Endodermal cell (in vitro differentiated cells): ENCODE data around the gene GGTLC2. TPM values are rescaled to one million over a fixed set of nuclear protein-coding genes. Genes with fewer than 3 reads are reported as not detected.

Experiments
- DNase-seq: peaks from one replicate; pipeline ENCODE4 v3.0.0-alpha.2; 2017
- H3K27ac ChIP-seq: 2 replicates; pipeline ENCODE4 v1.5.1; 2013; ENCODE audit warnings: mild to moderate bottlenecking, low read depth, low read length, moderate library complexity
- H3K27me3 ChIP-seq: 2 replicates; pipeline ENCODE4 v1.6.1; 2013; ENCODE audit warnings: mild to moderate bottlenecking, low read length, moderate library complexity; ENCODE audit not compliant: insufficient read depth, control insufficient read depth, poor library complexity, severe bottlenecking
- H3K36me3 ChIP-seq: 2 replicates; pipeline ENCODE4 v1.7.0; 2013; ENCODE audit warnings: mild to moderate bottlenecking, low read length, moderate library complexity; ENCODE audit not compliant: control insufficient read depth, insufficient read depth
- H3K4me1 ChIP-seq: one replicate; pipeline ENCODE4 v1.7.0; 2013; ENCODE audit warnings: low read length; ENCODE audit not compliant: control insufficient read depth, insufficient read depth
- H3K4me3 ChIP-seq: 2 replicates; pipeline ENCODE4 v1.5.1; 2013; ENCODE audit warnings: mild to moderate bottlenecking, low read length, moderate library complexity
- H3K9ac ChIP-seq: 2 replicates; pipeline ENCODE4 v1.6.1; 2013; ENCODE audit warnings: mild to moderate bottlenecking, low read length, moderate library complexity; ENCODE audit not compliant: poor library complexity, severe bottlenecking; ENCODE audit errors: extremely low read depth
- H3K9me3 ChIP-seq: 2 replicates; pipeline ENCODE4 v1.6.1; 2013; ENCODE audit warnings: mild to moderate bottlenecking, low read length, moderate library complexity; ENCODE audit not compliant: control insufficient read depth
- H3K27ac Mint-ChIP-seq: 2 replicates; pipeline ENCODE4 v1.8.0; 2020; ENCODE audit warnings: mixed read lengths
- H3K27me3 Mint-ChIP-seq: 2 replicates; pipeline ENCODE4 v1.8.0; 2021; ENCODE audit warnings: mild to moderate bottlenecking, mixed read lengths; ENCODE audit not compliant: insufficient read depth
- H3K36me3 Mint-ChIP-seq: 2 replicates; pipeline ENCODE4 v1.8.0; 2020; ENCODE audit warnings: low read depth, mixed read lengths
- H3K4me1 Mint-ChIP-seq: 2 replicates; pipeline ENCODE4 v1.8.0; 2020; ENCODE audit warnings: mixed read lengths
- H3K4me3 Mint-ChIP-seq: 2 replicates; pipeline ENCODE4 v1.8.0; 2020; ENCODE audit warnings: mild to moderate bottlenecking, moderate library complexity, mixed read lengths
- H3K9me3 Mint-ChIP-seq: 2 replicates; pipeline ENCODE4 v1.8.0; 2020; ENCODE audit warnings: mild to moderate bottlenecking, mixed read lengths
- CTCF ChIP-seq: fragments of 200-600 bp; sonication (generic); conservative IDR thresholded peaks from 2 replicates; pipeline ENCODE4 v1.5.0; 2021; ENCODE audit warnings: antibody characterized with exemption, mild to moderate bottlenecking
- WGBS, 2 experiments: methylation state at CpG; one replicate each; pipeline versions ENCODE4 v1.1.5 to v1.1.7; 2013; ENCODE audit warnings: missing lambda C conversion rate in 2 of 2, mixed read lengths in 1 of 2; ENCODE audit not compliant: insufficient coverage in 1 of 2, insufficient read length in 1 of 2; 5-methylcytosine and 5-hydroxymethylcytosine counted together
- total RNA-seq, 2 donors: library from RNA; stranded (reverse); fragmentation: NEBNext Ultra II Directional in 1 of 2; extraction: Animal tissue kit (Norgen Biotek cat#: 25700) in 1 of 2; gene quantifications; 2 replicates in 1 of 2; 3 replicates in 1 of 2; pipeline ENCODE4 v1.2.1, GENCODE V29; 2021

Gene GGTLC2
- total RNA-seq, 2 donors from 2014 or later = not detected

GRCh38 chr22:22599248-22599647, 45.2 kb upstream of the GGTLC2 start:
- Mint-ChIP-seq H3K4me3 (no peak overlapping the region), H3K27me3 (peaks cover 77% of the 10 kb centered on the region), H3K36me3 (no peaks in the 10 kb centered on the region), H3K27ac (no peak overlapping the region), H3K4me1 (no peaks in the 10 kb centered on the region), H3K9me3 (no peaks in the 10 kb centered on the region)
- no peak overlapping the region for H3K4me3 ChIP-seq
- no peaks in the 10 kb centered on the region for H3K27me3 ChIP-seq
- no peak for TF ChIP-seq CTCF
- DNase-seq = no peak
- no peaks in the 10 kb centered on the region for H3K4me1 ChIP-seq
- no peaks in the 10 kb centered on the region for H3K9me3 ChIP-seq
- H3K36me3 ChIP-seq = no peaks in the 10 kb centered on the region
- no peak overlapping the region for H3K27ac ChIP-seq
- no peak overlapping the region for H3K9ac ChIP-seq
- 79 to 100% methylated on average over 1 to 3 of the region's 3 CpGs for WGBS, 2 experiments

GRCh38 chr22:22600531-22601261, 43.7 kb upstream of the GGTLC2 start:
- no peaks in the 10 kb centered on the region for H3K36me3 Mint-ChIP-seq
- H3K27ac Mint-ChIP-seq = no peak overlapping the region
- WGBS, 2 experiments = 89 to 94% methylated on average over 6 of the region's 6 CpGs
- Histone ChIP-seq H3K9ac (no peak overlapping the region), H3K4me3 (no peak overlapping the region), H3K4me1 (no peaks in the 10 kb centered on the region), H3K36me3 (no peaks in the 10 kb centered on the region), H3K27me3 (no peaks in the 10 kb centered on the region), H3K27ac (no peak overlapping the region), H3K9me3 (no peaks in the 10 kb centered on the region)
- H3K4me3 Mint-ChIP-seq = no peak overlapping the region
- H3K4me1 Mint-ChIP-seq = no peaks in the 10 kb centered on the region
- no peak for DNase-seq
- no peak for TF ChIP-seq CTCF
- no peaks in the 10 kb centered on the region for H3K9me3 Mint-ChIP-seq
- peaks cover 79% of the 10 kb centered on the region for H3K27me3 Mint-ChIP-seq

GRCh38 chr22:22603470-22603947, 40.9 kb upstream of the GGTLC2 start:
- H3K4me1 ChIP-seq = no peaks in the 10 kb centered on the region
- no peak overlapping the region for H3K9ac ChIP-seq
- Mint-ChIP-seq H3K27me3 (peaks cover 75% of the 10 kb centered on the region), H3K27ac (no peak overlapping the region), H3K9me3 (no peaks in the 10 kb centered on the region), H3K36me3 (no peaks in the 10 kb centered on the region), H3K4me1 (no peaks in the 10 kb centered on the region), H3K4me3 (no peak overlapping the region)
- no peak overlapping the region for H3K27ac ChIP-seq
- no peak for TF ChIP-seq CTCF
- no peaks in the 10 kb centered on the region for H3K36me3 ChIP-seq
- 87 to 94% methylated on average over 2 to 3 of the region's 3 CpGs for WGBS, 2 experiments
- no peak for DNase-seq
- no peaks in the 10 kb centered on the region for H3K9me3 ChIP-seq
- no peak overlapping the region for H3K4me3 ChIP-seq
- no peaks in the 10 kb centered on the region for H3K27me3 ChIP-seq
